ENCODE measurements around the gene XRN2. TPM values are rescaled to one million over a fixed set of nuclear protein-coding genes. Genes with fewer than 3 reads are reported as not detected.
A peak's percentile ranks its signal among the peaks of the same experiment; 100 is the strongest.

Gene XRN2
- total RNA-seq, 2 donors from 2014 or later = 77.9 to 81.8 TPM

GRCh38 chr20:21339499-21339898, 36.4 kb downstream of the XRN2 start:
- no peaks in the 10 kb centered on the region for H3K4me1 Mint-ChIP-seq (ENCODE audit: low read depth)
- DNase-seq = no peak
- no peak for ATAC-seq (replicated peaks in 1 of 2)
- H3K9me3 Mint-ChIP-seq = no peaks in the 10 kb centered on the region
- H3K27ac Mint-ChIP-seq = no peak overlapping the region
- H3K36me3 Mint-ChIP-seq (ENCODE audit: insufficient read depth in 2 of 2) = peaks cover 24 to 33% of the 10 kb centered on the region in 2 donors
- H3K27me3 Mint-ChIP-seq (ENCODE audit: low read depth) = no peaks in the 10 kb centered on the region
- no peak overlapping the region for H3K4me3 Mint-ChIP-seq

GRCh38 chr20:21340991-21341697, 38.0 kb downstream of the XRN2 start:
- H3K27me3 Mint-ChIP-seq (ENCODE audit: low read depth) = no peaks in the 10 kb centered on the region
- H3K4me1 Mint-ChIP-seq (ENCODE audit: low read depth) = no peaks in the 10 kb centered on the region
- H3K27ac Mint-ChIP-seq = no peak overlapping the region
- ATAC-seq (replicated peaks in 1 of 2) = no peak
- DNase-seq = no peak
- H3K36me3 Mint-ChIP-seq (ENCODE audit: insufficient read depth in 2 of 2) = peaks cover 18 to 31% of the 10 kb centered on the region in 2 donors
- no peaks in the 10 kb centered on the region for H3K9me3 Mint-ChIP-seq
- H3K4me3 Mint-ChIP-seq = no peak overlapping the region

- ATAC-seq (replicated peaks in 1 of 2) (no peak), DNase-seq (no peak)
- peaks cover 11 to 23% of the 10 kb centered on the region in 2 donors for H3K36me3 Mint-ChIP-seq (ENCODE audit: insufficient read depth in 2 of 2)
- H3K27ac Mint-ChIP-seq = no peak overlapping the region
- H3K4me3 Mint-ChIP-seq = no peak overlapping the region
- H3K4me1 Mint-ChIP-seq (ENCODE audit: low read depth) = no peaks in the 10 kb centered on the region
- no peaks in the 10 kb centered on the region for H3K9me3 Mint-ChIP-seq
- no peaks in the 10 kb centered on the region for H3K27me3 Mint-ChIP-seq (ENCODE audit: low read depth)
These were observed 39.7 kb downstream of the XRN2 start for GRCh38 chr20:21342656-21343345.

- no peaks in the 10 kb centered on the region for H3K9me3 Mint-ChIP-seq
- no peaks in the 10 kb centered on the region for H3K27me3 Mint-ChIP-seq (ENCODE audit: low read depth)
- H3K27ac Mint-ChIP-seq = no peak overlapping the region
- ATAC-seq (replicated peaks in 1 of 2) (no peak), DNase-seq (no peak)
- H3K36me3 Mint-ChIP-seq (ENCODE audit: insufficient read depth in 2 of 2) = peaks cover 11 to 32% of the 10 kb centered on the region in 2 donors
- no peaks in the 10 kb centered on the region for H3K4me1 Mint-ChIP-seq (ENCODE audit: low read depth)
- no peak overlapping the region for H3K4me3 Mint-ChIP-seq
These were observed 41.2 kb downstream of the XRN2 start for GRCh38 chr20:21344206-21344900.

- Mint-ChIP-seq H3K4me3 (no peak overlapping the region), H3K36me3 (ENCODE audit: insufficient read depth in 2 of 2) (peaks cover 9 to 30% of the 10 kb centered on the region in 2 donors), H3K4me1 (ENCODE audit: low read depth) (no peaks in the 10 kb centered on the region), H3K27ac (no peak overlapping the region), H3K9me3 (no peaks in the 10 kb centered on the region), H3K27me3 (ENCODE audit: low read depth) (no peaks in the 10 kb centered on the region)
- no peak for DNase-seq
- no peak for ATAC-seq (replicated peaks in 1 of 2)
These were observed 41.8 kb downstream of the XRN2 start for GRCh38 chr20:21344961-21345360.

- Mint-ChIP-seq H3K4me3 (no peak overlapping the region), H3K4me1 (ENCODE audit: low read depth) (no peaks in the 10 kb centered on the region), H3K27me3 (ENCODE audit: low read depth) (no peaks in the 10 kb centered on the region), H3K9me3 (no peaks in the 10 kb centered on the region), H3K27ac (no peak overlapping the region), H3K36me3 (ENCODE audit: insufficient read depth in 2 of 2) (peaks cover 2 to 17% of the 10 kb centered on the region in 2 donors)
- ATAC-seq (replicated peaks in 1 of 2) (no peak), DNase-seq (no peak)
These were observed 49.6 kb downstream of the XRN2 start for GRCh38 chr20:21352703-21353102.

- ATAC-seq (replicated peaks in 1 of 2) (no peak), DNase-seq (no peak)
- Mint-ChIP-seq H3K36me3 (ENCODE audit: insufficient read depth in 2 of 2) (peaks cover 2 to 15% of the 10 kb centered on the region in 2 donors), H3K4me1 (ENCODE audit: low read depth) (no peaks in the 10 kb centered on the region), H3K9me3 (no peaks in the 10 kb centered on the region), H3K27me3 (ENCODE audit: low read depth) (no peaks in the 10 kb centered on the region), H3K4me3 (no peak overlapping the region), H3K27ac (no peak overlapping the region)
These were observed 50.1 kb downstream of the XRN2 start for GRCh38 chr20:21353236-21353635.

- no peaks in the 10 kb centered on the region for H3K27me3 Mint-ChIP-seq (ENCODE audit: low read depth)
- H3K4me3 Mint-ChIP-seq = no peak overlapping the region
- peaks cover 9 to 16% of the 10 kb centered on the region in 2 donors for H3K36me3 Mint-ChIP-seq (ENCODE audit: insufficient read depth in 2 of 2)
- ATAC-seq (replicated peaks in 1 of 2) (no peak), DNase-seq (no peak)
- no peaks in the 10 kb centered on the region for H3K9me3 Mint-ChIP-seq
- peaks cover 9% of the 10 kb centered on the region for H3K4me1 Mint-ChIP-seq (ENCODE audit: low read depth)
- H3K27ac Mint-ChIP-seq = no peak overlapping the region
These were observed 52.9 kb downstream of the XRN2 start for GRCh38 chr20:21355981-21356380.

GRCh38 chr20:21356386-21356785, 53.3 kb downstream of the XRN2 start:
- ATAC-seq (replicated peaks in 1 of 2) (no peak), DNase-seq (no peak)
- Mint-ChIP-seq H3K27ac (no peak overlapping the region), H3K27me3 (ENCODE audit: low read depth) (no peaks in the 10 kb centered on the region), H3K9me3 (no peaks in the 10 kb centered on the region), H3K36me3 (ENCODE audit: insufficient read depth in 2 of 2) (peaks cover 9 to 16% of the 10 kb centered on the region in 2 donors), H3K4me3 (no peak overlapping the region), H3K4me1 (ENCODE audit: low read depth) (peaks cover 9% of the 10 kb centered on the region)

GRCh38 chr20:21357844-21358243, 54.7 kb downstream of the XRN2 start:
- DNase-seq (no peak), ATAC-seq (replicated peaks in 1 of 2) (no peak)
- Mint-ChIP-seq H3K4me1 (ENCODE audit: low read depth) (peaks cover 9% of the 10 kb centered on the region), H3K9me3 (no peaks in the 10 kb centered on the region), H3K36me3 (ENCODE audit: insufficient read depth in 2 of 2) (peaks cover 16 to 28% of the 10 kb centered on the region in 2 donors), H3K27me3 (ENCODE audit: low read depth) (no peaks in the 10 kb centered on the region), H3K27ac (no peak overlapping the region), H3K4me3 (no peak overlapping the region)

GRCh38 chr20:21358737-21359136, 55.6 kb downstream of the XRN2 start:
- no peak for ATAC-seq (replicated peaks in 1 of 2)
- peaks cover 9% of the 10 kb centered on the region for H3K4me1 Mint-ChIP-seq (ENCODE audit: low read depth)
- no peak for DNase-seq
- H3K36me3 Mint-ChIP-seq (ENCODE audit: insufficient read depth in 2 of 2) = peaks cover 18 to 34% of the 10 kb centered on the region in 2 donors
- H3K4me3 Mint-ChIP-seq = no peak overlapping the region
- peak overlapping the region; percentile 54 for H3K27ac Mint-ChIP-seq
- H3K9me3 Mint-ChIP-seq = no peaks in the 10 kb centered on the region
- no peaks in the 10 kb centered on the region for H3K27me3 Mint-ChIP-seq (ENCODE audit: low read depth)

- peaks cover 9% of the 10 kb centered on the region for H3K4me1 Mint-ChIP-seq (ENCODE audit: low read depth)
- H3K36me3 Mint-ChIP-seq (ENCODE audit: insufficient read depth in 2 of 2) = peaks cover 18 to 34% of the 10 kb centered on the region in 2 donors
- no peaks in the 10 kb centered on the region for H3K27me3 Mint-ChIP-seq (ENCODE audit: low read depth)
- ATAC-seq (replicated peaks in 1 of 2) (no peak), DNase-seq (no peak)
- H3K27ac Mint-ChIP-seq = peak overlapping the region; percentile 15
- no peak overlapping the region for H3K4me3 Mint-ChIP-seq
- H3K9me3 Mint-ChIP-seq = no peaks in the 10 kb centered on the region
These were observed 57.6 kb downstream of the XRN2 start for GRCh38 chr20:21360705-21361104.

GRCh38 chr20:21361266-21361665, 58.1 kb downstream of the XRN2 start:
- H3K9me3 Mint-ChIP-seq = no peaks in the 10 kb centered on the region
- no peak for ATAC-seq (replicated peaks in 1 of 2)
- no peak overlapping the region for H3K4me3 Mint-ChIP-seq

More at GRCh38 chr20:21361266-21361665, 58.1 kb downstream of the XRN2 start:
- Mint-ChIP-seq H3K27me3 (ENCODE audit: low read depth) (no peaks in the 10 kb centered on the region), H3K36me3 (ENCODE audit: insufficient read depth in 2 of 2) (peaks cover 18 to 34% of the 10 kb centered on the region in 2 donors), H3K4me1 (ENCODE audit: low read depth) (peaks cover 9% of the 10 kb centered on the region), H3K27ac (peak overlapping the region; percentile 34)
- DNase-seq = no peak
